Dedifferentiated amniotic fluid mesenchymal stem cell (primary cell): Measurements from ENCODE around the gene ARRDC2.
"Not testable (repeated sequence)": the region's sequence is repeated elsewhere in the genome, so short reads cannot be mapped to it uniquely, and the experiment has no call there.

Experiments
- DNase-seq: peaks from one replicate; pipeline ENCODE4 v3.0.0-alpha.2; 2016; ENCODE audit errors: extremely low spot score

The ARRDC2 gene

DNA sequence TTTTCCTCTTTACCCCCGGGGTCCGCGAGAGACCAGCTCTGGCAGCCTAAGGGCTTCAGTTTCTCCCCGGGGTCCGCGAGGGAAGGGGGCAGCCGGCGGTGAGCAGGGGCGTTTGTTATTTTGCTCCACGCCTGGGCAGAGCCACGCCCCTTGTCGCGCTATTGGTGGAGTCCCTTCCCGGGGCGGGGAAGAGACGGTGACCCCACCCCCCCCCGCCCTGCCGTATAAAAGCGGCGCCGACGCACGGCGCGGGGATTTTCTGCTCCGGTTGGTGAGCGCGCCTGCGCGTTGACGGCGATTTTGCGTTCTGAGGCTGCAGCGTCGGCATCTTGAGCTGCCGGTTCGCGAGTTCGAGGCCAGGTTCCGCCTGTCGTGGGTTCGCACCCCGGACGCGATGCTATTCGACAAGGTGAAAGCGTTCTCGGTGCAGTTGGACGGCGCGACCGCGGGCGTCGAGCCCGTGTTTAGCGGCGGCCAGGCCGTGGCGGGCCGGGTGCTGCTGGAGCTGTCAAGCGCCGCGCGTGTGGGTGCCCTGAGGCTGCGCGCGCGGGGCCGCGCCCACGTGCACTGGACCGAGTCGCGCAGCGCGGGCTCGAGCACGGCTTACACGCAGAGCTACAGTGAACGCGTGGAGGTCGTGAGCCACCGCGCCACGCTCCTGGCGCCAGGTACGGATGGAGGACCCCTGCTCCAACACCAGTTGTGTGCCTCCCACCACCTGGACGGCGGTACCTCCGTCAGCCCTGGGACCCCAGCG lies at the start of gene ARRDC2:
Gene ARRDC2, plus strand, starts transcription at position 254 of the 757 bp plus-strand sequence. Its CDS starts 141 bp downstream, at position 395.
- peak; percentile 76 for DNase-seq

DNA sequence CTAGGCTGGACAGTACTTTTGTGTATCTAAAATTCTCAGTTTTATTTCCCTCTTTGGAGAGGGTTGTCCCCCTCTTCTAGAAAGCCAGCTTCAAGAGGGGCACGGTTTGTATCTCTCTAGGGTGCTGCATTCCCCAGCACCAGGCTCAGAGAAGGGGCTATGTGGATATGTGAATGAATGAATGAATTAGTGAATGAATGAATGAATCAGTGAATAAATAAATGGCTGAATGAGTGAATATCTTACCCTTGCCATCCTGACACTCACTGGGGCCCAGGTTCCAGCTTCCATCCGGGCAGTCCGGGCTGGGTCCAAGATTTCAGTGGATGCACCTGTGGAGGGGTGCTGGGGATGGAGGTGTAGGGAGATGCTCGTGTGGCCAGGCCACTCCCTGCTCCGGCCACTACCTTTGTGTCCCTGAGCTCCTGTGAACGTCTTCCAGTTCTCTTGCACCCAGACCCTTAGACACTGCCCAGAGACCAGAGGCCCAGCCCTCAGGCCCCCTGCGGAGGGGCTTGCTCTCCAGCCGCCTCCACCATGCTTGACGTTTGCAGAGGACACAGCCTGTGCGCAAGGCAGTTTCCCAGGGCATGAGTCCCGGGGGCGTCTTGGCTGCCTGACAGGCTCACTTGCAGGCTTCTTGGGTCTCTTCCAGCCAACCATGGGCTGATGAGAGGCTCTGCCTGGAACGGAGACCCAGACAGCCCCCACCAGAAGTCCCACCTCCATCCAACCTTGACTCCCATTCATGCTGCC lies 43.9 kb upstream of the ARRDC2 start:
- no peak for DNase-seq

DNA sequence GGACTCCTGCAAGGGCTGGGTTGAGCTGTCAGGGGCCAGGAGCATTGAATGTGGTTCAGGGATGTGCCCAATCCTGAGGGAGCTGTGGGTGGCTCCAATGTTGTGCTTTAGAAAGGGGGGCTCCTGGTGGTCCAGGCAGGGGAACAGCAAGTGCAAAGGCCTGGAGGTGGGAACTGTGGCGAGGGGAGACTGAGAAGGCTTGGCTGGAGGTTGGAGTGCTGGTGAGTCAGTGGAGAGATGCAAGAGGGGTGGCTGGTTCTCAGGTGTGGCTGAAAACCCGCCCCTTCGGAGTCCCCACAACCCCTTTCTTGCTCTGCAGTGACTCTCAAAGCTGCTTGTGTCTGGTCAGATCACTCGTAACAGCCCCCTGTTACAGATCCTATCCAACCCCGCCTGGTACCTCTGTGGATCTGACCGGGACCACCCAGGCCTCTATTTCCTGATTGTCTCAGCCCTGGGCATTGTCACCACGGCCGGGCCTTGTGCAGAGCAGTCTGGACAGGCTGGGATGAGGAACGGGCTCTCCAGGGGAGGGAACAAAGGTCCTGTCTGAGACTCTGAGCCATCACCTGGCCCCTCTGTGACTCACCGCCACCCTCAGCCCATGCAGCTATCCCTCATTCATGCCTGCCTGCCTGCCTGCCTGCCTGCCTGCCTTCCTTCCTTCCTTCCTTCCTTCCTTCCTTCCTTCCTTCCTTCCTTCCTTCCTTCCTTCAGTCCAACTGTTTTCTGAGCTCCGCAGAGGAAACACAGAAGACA lies 42.4 kb upstream of the ARRDC2 start:
- DNase-seq: no peak

DNA sequence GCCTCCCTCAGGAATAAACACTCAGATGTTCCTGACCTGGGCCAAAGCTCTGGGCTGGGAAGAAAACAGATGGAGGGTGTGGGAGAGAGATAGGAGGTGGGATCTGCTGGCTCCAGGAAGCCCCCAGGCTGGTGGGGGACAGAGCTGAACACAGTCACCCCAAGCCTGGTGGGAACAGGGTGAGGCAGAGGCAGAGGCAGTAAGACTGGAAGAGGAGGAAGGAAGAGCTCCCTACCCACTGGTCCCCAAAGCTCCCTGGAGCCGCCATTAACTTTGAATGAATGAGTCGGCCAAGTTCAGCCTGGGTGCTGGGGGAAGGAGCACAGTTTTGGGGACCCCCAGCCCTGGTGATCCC lies 41.9 kb upstream of the ARRDC2 start:
- DNase-seq: no peak

DNA sequence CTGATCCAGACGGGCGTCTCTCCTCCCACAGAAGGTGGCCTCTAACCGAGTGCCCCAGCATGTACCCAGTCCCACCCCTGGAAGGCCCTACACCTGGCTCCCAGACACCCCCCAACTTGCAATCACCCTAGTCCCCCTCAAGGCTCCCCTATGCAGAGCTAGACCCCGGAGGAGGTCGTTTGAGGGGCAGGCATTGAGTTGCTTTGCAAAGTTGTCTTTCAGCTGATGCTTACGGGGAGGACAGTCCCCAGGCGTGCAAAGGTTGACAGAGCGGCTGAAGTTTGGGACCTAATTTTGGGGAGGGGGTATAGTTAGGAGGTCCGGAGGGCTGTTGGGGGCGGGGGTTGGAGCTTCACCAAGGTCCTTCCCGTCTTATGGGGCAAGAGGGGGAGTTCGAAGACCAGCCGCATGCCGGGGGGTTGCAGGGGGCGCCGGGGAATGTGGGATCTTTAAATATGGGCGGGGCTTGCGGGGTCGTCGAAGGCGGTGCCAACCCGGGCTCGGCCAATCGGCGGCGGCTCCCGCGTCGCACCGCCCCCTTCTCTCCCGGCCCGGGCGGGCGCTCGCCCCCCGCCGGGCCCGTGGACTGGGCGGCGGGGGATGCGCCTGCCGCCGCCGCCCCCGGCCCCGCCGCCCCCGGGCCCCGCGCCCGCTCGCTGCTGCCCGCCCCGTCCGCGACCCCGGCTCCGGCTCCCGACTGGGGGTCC lies 41.3 kb upstream of the ARRDC2 start, which contains the start of gene KCNN1:
Gene KCNN1, plus strand, starts transcription at position 558 of the 707 bp plus-strand sequence. CDS start 6,782 bp downstream, outside the sequence.
- DNase-seq: no peak

DNA sequence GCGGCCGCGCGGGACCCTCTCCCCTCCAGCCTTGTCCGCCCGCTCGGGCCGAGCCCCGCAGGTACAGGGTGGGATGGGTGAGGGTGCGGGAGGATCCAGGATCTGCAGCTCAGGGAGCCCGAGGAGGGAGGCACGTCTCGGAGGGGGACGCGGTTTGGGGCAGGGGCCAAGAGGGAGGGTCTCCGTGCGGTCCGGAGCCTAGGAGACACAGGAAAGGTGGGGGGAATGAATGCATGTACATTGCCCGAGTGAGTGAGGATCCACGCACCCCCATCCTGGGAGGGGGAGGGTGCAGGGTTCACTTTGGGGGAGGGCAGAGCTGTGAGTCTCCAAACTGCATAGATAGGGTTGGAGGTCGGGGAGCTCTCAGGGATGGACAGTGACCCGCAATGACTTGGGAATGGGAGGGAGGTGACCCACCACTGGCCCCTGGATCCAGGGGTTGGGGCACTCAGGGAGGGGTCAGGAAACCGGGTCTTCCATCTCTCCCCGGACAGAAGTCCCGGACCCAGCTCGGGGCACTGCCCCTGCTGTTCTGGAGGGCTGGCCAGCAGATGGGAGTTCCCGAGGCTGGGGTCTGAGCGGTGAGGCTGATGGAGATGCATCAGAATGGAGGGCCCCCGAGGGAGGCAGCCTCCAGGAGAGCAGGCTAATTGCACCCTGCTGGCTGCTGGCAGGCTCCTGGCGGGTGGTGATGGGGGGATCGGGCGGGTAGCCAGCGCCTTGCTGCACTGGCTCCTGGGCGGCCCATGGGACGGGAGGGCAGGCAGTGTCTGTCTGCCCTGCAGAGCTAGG lies 40.5 kb upstream of the ARRDC2 start:
- no peak for DNase-seq

DNA sequence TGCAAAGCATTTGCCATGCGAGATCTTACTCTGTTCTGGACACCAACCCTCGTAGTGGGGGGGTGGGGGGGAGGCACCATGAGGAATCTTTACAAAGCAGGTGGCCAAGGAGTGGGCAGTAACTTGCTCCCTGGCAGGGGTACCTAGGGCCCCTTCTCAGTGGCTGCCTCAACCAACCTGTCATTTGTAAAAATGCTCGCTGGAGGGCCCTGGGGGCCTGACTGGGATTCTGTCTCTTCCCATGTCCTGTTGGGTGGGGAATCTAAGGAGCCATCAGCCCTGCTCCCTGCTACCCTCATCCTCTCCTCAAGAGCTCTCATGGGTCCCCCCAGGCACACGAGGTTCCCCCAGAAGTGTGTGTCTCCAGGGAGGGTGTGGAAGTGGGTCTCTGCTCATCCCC lies 39.6 kb upstream of the ARRDC2 start:
- no peak for DNase-seq

DNA sequence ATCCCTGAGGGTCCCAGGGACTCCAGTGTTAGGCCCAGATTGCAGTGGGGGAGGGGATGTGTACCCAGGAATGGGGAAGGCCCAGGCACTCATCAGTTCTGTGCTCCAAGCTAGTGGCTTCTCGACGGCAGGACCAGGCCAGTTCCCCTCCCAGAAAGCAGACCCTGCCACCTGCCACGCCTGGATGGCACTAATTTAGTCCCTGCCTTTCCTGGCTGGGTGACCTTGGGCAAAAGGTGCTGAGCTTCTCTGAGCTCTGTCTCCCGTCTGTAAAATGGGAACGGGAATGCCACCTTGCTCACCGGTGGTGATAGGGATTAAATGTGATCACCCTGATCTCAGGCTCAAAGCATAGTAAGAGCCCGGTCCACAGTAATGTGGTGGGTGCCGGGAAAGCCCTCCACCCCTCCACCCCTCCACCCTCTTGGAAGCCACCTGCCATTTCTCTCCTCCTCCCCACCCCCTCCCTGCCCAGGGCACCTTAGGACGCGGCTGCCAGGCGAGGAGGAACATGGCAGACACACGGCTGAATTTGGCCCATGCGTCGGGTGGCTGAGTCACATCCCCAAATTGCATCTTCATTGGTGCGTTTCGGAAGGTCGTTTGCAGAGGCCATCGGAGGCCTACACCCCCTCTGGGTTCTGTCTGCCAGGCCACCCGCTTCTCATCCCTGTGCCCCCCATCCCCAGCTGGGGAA lies 38.7 kb upstream of the ARRDC2 start:
- DNase-seq: no peak

DNA sequence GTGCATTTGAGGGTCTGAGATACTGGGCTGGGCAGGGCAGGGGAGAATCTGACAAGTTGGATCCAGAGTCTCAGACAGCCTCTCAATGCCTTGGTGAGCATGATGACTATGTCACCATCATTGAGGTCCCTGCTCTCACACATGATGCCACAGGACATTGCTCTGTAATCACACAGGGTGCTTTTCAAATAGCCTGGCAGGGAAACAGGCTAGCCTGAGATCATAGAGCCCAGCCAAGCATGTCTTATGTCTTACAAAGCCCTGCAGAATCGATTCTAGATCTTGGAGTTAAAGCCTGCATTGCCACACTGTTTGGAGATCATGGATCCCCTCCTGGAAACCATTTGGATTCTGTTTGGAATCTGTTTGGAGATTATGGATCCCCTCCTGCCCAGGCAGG lies 35.7 kb upstream of the ARRDC2 start:
- DNase-seq: no peak

DNA sequence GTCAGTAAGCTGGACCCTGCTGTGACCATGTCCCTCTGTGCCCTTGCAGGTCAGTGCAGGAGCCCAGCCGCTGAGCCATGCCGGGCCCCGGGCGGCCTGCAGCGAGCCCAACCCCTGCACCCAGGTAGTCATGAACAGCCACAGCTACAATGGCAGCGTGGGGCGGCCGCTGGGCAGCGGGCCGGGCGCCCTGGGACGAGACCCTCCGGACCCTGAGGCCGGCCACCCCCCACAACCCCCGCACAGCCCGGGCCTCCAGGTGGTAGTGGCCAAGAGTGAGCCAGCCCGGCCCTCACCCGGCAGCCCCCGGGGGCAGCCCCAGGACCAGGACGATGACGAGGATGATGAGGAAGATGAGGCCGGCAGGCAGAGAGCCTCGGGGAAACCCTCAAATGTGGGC lies 34.2 kb upstream of the ARRDC2 start:
- DNase-seq: no peak

DNA sequence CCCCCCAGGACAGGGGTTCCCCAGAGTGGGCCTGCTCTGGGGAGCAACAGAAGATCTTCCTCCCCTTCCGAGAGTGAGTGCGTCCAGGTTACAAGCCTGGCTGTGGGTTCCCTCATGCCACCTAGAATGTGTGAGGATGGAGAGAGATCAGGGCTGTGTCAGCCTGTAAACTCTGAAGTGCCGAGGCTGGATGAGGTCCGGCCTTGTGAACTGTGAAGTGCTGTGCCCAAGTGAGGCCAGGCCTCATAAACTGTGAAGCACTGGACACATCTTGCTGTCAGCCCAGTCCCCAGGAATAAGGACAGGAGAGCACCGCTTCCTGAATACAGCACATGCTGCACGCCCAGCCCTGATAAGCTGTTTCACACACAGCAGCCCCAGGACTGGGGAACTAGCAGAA lies 33.4 kb upstream of the ARRDC2 start:
- no peak for DNase-seq

DNA sequence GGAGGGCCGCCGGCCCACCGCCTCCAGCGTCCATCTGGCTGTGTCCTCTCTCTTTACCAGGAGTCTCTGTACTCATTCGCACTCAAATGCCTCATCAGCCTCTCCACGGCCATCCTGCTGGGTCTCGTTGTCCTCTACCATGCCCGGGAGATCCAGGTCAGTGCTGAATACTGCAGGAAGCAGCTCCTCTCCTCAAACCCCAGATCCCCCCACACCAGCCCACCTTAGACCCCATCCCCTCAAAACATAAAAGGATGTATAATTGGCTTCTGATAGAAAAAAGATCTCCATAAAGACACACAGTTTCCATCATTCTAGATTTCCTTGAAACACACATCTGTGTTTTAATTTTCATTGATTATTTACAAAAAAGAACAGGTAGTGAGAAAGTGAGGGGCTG lies 32.9 kb upstream of the ARRDC2 start:
- DNase-seq: no peak

DNA sequence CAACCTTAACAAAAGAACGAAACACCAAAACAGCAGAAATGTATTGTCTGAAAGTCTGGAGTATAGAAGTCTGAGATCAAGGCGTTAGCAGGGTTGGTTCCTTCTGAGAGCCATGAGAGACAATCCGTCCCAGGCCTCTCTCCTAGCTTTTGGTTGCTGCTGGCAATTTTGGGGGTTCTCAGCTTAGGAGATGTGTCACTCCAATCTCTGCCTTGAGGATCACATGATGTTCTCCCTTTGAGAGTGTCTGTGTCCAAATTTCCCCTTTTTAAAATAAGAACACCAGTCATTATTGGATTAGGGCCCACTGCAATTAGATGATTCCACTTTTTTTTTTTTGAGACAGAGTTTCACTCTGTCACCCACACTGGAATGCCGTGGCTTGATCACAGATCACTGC lies 30.9 kb upstream of the ARRDC2 start:
- DNase-seq: no peak

DNA sequence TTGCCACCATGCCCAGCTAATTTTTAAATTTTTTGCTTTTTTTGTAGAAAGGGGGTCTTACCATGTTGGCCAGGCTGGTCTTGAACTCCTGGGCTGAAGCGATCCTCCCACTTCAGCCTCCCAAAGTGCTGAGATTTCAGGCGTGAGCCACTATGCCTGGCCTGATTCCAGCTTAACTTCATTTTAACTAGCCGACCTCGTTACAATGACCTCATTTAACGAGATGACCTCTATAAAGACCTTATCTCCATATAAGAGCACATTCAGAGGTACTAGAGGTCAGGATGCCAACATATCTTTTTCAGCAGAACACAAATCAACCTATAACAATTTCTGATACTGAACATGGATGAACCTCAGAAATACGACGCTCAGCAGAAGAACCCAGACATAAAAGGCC lies 30.5 kb upstream of the ARRDC2 start:
- no peak for DNase-seq

DNA sequence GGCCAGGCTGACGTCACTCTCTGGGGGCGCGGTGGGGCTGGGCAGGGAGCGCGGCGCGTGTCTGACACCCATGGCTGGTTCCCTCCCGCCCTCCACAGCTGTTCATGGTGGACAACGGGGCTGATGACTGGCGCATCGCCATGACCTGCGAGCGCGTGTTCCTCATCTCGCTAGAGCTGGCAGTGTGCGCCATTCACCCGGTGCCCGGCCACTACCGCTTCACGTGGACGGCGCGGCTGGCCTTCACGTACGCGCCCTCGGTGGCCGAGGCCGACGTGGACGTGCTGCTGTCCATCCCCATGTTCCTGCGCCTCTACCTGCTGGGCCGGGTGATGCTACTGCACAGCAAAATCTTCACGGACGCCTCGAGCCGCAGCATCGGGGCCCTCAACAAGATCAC lies 26.4 kb upstream of the ARRDC2 start:
- DNase-seq: no peak

DNA sequence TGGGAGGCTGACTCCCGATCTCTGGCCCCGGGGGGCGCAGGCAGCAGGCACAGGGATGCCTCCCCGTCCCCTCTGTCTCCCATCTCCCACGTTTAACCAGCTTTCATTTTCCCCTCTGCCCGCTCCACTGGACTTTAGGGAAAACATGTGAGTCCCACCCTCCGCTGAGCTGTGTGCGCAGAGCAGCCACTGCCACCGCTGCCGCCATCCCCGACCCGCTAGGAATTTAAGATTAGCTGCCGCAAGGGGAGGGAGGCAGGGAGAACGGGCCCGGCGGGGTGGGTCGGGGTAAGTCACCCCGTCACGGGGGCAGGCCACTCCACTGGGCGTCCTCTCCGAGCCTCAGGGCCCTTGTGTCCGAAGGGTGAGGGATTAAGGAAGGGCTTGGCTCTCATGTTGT lies 25.5 kb upstream of the ARRDC2 start:
- DNase-seq: no peak

DNA sequence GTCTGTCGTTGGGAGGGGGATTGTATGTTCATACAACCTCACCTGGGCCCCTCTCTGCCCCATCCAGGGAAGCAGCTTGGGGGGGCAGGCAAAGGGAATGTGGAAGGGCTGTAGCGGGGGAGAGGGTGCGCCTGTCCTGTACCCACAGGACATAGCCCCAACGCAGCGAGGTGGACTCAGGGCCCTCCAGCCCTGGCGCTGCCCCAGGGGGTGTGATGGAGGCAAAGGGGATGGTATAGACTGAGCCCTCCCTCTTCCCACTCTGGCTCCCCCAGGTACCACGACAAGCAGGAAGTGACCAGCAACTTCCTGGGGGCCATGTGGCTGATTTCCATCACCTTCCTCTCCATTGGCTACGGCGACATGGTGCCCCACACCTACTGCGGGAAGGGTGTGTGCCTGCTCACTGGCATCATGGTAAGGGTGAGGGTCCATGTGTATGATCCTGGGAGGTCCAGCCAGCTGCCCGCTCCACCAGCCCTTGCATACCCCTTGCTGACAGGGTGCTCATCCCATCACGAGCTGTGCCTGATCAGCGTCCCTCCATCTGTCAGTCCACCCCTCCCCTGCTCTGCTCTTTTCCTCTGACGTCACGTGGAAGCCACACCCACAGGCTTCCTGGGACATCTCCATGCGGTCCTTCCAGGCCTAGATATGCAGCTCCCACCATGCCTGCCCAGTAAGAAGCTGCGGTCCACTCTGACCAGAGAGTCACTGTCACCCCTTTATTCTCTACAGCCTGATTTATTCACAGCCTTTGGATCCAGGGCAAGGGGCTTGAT lies 22.7 kb upstream of the ARRDC2 start:
- DNase-seq: no peak

DNA sequence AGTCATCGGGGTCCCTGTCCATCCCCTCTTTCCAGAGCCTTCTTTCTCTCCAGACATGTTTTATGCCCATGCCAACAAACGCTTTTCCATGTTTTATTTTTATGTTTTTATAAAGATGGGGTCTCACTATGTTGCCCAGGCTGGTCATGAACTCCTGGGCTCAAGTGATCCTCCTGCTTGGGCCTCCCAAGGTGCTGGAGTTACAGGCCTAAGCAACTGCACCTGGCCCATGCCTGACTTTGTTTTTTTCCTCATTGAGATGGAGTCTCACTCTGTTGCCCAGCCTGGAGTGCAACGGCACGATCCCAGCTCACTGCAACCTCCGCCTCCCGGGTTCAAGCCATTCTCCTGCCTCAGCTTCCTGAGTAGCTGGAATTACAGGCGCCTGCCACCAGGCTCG lies 21.4 kb upstream of the ARRDC2 start:
- DNase-seq: not testable (repeated sequence)

DNA sequence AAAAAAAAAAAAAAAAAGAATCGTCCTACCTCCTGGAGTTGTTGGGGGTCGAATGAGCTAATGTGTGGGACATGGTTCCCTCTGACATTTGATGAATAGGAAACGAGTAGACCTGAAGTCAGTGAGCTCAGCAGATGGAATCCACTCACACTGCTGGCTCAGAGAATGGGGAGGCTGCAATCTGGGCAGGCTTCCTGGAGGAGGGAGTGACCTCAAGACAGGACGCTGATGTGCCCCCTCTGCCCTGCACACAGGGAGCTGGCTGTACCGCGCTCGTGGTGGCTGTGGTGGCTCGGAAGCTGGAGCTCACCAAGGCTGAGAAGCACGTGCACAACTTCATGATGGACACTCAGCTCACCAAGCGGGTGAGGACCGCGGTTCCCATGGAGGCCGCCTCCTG lies 19.8 kb upstream of the ARRDC2 start:
- DNase-seq: no peak
